MM.1S (cell line): ENCODE data around the gene PRKAG2.

Source experiments
- DNase-seq: peaks from one replicate; pipeline ENCODE4 v3.0.0-alpha.2; 2015
- H2AFZ ChIP-seq: fragments of 300-600 bp; sonication (generic); 2 replicates; pipeline ENCODE4 v1.6.0; 2016; ENCODE audit warnings: antibody characterized with exemption, low read length
- H3F3A ChIP-seq: fragments of 300-600 bp; sonication (generic); 2 replicates; pipeline ENCODE4 v1.6.1; 2016; ENCODE audit warnings: mild to moderate bottlenecking, antibody characterized with exemption, low read length, moderate library complexity, mixed read lengths; ENCODE audit not compliant: insufficient read depth
- H3K27ac ChIP-seq: fragments of 300-600 bp; sonication (generic); 2 replicates; pipeline ENCODE4 v1.5.1; 2016; ENCODE audit warnings: mild to moderate bottlenecking, low read length
- H3K27me3 ChIP-seq: fragments of 300-600 bp; sonication (generic); replicated peaks from 2 replicates; pipeline ENCODE4 v1.6.0; 2016; ENCODE audit warnings: low read length; ENCODE audit not compliant: insufficient read depth
- H3K36me3 ChIP-seq: fragments of 300-600 bp; sonication (generic); replicated peaks from 2 replicates; pipeline ENCODE4 v1.6.1; 2016; ENCODE audit warnings: mild to moderate bottlenecking, low read length, mixed read lengths; ENCODE audit not compliant: insufficient read depth
- H3K4me1 ChIP-seq: fragments of 300-600 bp; sonication (generic); 2 replicates; pipeline ENCODE4 v1.6.1; 2016; ENCODE audit warnings: low read length, mixed read lengths
- H3K4me2 ChIP-seq: fragments of 300-600 bp; sonication (generic); 2 replicates; pipeline ENCODE4 v1.6.0; 2016; ENCODE audit warnings: low read depth, low read length
- H3K4me3 ChIP-seq: fragments of 300-600 bp; sonication (generic); 2 replicates; pipeline ENCODE4 v1.5.1; 2016; ENCODE audit warnings: low read length, mixed read lengths
- H3K79me2 ChIP-seq: fragments of 300-600 bp; sonication (generic); 2 replicates; pipeline ENCODE4 v1.6.1; 2016; ENCODE audit warnings: mixed run types, low read length, mixed read lengths
- H3K9ac ChIP-seq: fragments of 300-600 bp; sonication (generic); 2 replicates; pipeline ENCODE4 v1.6.1; 2016; ENCODE audit warnings: low read length, mixed read lengths
- H3K9me2 ChIP-seq: fragments of 300-600 bp; sonication (generic); replicated peaks from 2 replicates; pipeline ENCODE4 v1.6.1; 2016; ENCODE audit warnings: mild to moderate bottlenecking, low read length, mixed read lengths; ENCODE audit not compliant: insufficient read depth
- H3K9me3 ChIP-seq: fragments of 300-600 bp; sonication (generic); replicated peaks from 2 replicates; pipeline ENCODE4 v1.6.1; 2016; ENCODE audit warnings: mild to moderate bottlenecking, low read length, mixed read lengths; ENCODE audit not compliant: insufficient read depth
- H4K20me1 ChIP-seq: fragments of 300-600 bp; sonication (generic); 2 replicates; pipeline ENCODE4 v1.6.1; 2016; ENCODE audit warnings: mild to moderate bottlenecking, low read length, moderate library complexity, mixed read lengths; ENCODE audit not compliant: insufficient read depth
- CTCF ChIP-seq: fragments of 300-600 bp; sonication (generic); IDR thresholded peaks from 2 replicates; pipeline ENCODE4 v1.5.1; 2016; ENCODE audit warnings: antibody characterized with exemption, low read length, mixed read lengths
- EZH2 ChIP-seq: fragments of 300-600 bp; sonication (generic); optimal IDR thresholded peaks from 2 replicates; pipeline ENCODE3; 2017; ENCODE audit warnings: low read depth, mild to moderate bottlenecking, antibody characterized with exemption, low read length, mixed read lengths
- EZH2phosphoT487 ChIP-seq: fragments of 300-600 bp; sonication (generic); IDR thresholded peaks from 2 replicates; pipeline ENCODE4 v1.6.1; 2018; ENCODE audit warnings: antibody characterized with exemption, low read length

Gene PRKAG2

GRCh38 chr7:151801291-151801690, 75.6 kb downstream of the PRKAG2 start:
- no peak overlapping the region for H3K9ac ChIP-seq
- TF ChIP-seq CTCF: no peak
- TF ChIP-seq EZH2phosphoT487: no peak
- TF ChIP-seq EZH2: no peak
- H2AFZ ChIP-seq: no peak overlapping the region
- H3K36me3 ChIP-seq: no peaks in the 10 kb centered on the region
- H3F3A ChIP-seq: no peaks in the 10 kb centered on the region
- no peaks in the 10 kb centered on the region for H3K9me3 ChIP-seq
- DNase-seq: no peak
- no peaks in the 10 kb centered on the region for H3K79me2 ChIP-seq
- peaks cover 40% of the 10 kb centered on the region for H3K27me3 ChIP-seq
- H3K4me3 ChIP-seq: no peak overlapping the region
- no peaks in the 10 kb centered on the region for H3K9me2 ChIP-seq
- H3K4me2 ChIP-seq: no peak overlapping the region
- no peaks in the 10 kb centered on the region for H4K20me1 ChIP-seq
- no peak overlapping the region for H3K27ac ChIP-seq
- H3K4me1 ChIP-seq: no peaks in the 10 kb centered on the region

- Histone ChIP-seq H3K36me3 (no peaks in the 10 kb centered on the region), H3K4me2 (no peak overlapping the region), H3K79me2 (no peaks in the 10 kb centered on the region), H3K4me3 (no peak overlapping the region), H3K9me3 (no peaks in the 10 kb centered on the region), H3K9ac (no peak overlapping the region), H4K20me1 (no peaks in the 10 kb centered on the region), H2AFZ (no peak overlapping the region), H3K9me2 (no peaks in the 10 kb centered on the region), H3K27me3 (peaks cover 37% of the 10 kb centered on the region), H3K27ac (no peak overlapping the region), H3K4me1 (no peaks in the 10 kb centered on the region), H3F3A (no peaks in the 10 kb centered on the region)
- no peak for DNase-seq
- TF ChIP-seq CTCF (no peak), EZH2 (no peak), EZH2phosphoT487 (no peak)
Measured at GRCh38 chr7:151800861-151801260, 76.1 kb downstream of the PRKAG2 start.

- Histone ChIP-seq H3K27ac (no peak overlapping the region), H3F3A (no peaks in the 10 kb centered on the region), H3K79me2 (no peaks in the 10 kb centered on the region), H3K9me3 (no peaks in the 10 kb centered on the region), H3K4me2 (no peak overlapping the region), H4K20me1 (no peaks in the 10 kb centered on the region), H3K9me2 (no peaks in the 10 kb centered on the region), H3K4me1 (no peaks in the 10 kb centered on the region), H3K9ac (no peak overlapping the region), H2AFZ (no peak overlapping the region), H3K27me3 (peaks cover 36% of the 10 kb centered on the region), H3K4me3 (no peak overlapping the region), H3K36me3 (no peaks in the 10 kb centered on the region)
- no peak for TF ChIP-seq EZH2
- TF ChIP-seq EZH2phosphoT487: no peak
- TF ChIP-seq CTCF: no peak
- DNase-seq: no peak
Measured at GRCh38 chr7:151800391-151800790, 76.5 kb downstream of the PRKAG2 start.
